ENCODE measurements around the gene CACNA2D1. TPM values are rescaled to one million over a fixed set of nuclear protein-coding genes. Genes with fewer than 3 reads are reported as not detected.

The CACNA2D1 gene
- total and polyA plus RNA-seq, 9 of the 15 experiments (the other 6 are each of a cell fraction or from before 2014, with no cell fraction given) = 0.49 TPM; not detected in 8

DNA sequence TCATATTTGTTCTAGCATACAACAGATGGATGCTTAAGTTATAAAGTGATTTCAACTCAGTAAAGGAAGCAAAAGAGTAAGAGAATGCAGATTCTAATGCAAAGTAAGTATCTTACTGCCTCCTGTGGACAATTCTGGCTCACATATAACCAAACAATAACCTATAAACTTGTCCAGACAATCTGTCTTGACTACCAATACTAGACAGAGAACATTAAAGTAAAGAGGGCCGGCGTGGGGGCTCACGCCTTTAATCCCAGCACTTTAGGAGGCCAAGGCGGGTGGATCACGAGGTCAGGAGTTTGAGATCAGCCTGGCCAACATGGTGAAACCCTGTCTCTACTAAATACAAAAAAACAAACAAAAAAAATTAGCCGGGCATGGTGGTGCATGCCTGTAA, 329.3 kb downstream of the CACNA2D1 start:
- no peak overlapping the region for H2AFZ ChIP-seq (ENCODE audit: low read depth, low read length)
- H3K4me2 ChIP-seq (ENCODE audit: insufficient read depth, low read length) = no peak overlapping the region
- TF ChIP-seq ZNF584 (CRISPR knock-in tag; IDR thresholded peaks at IDR 0.05; ENCODE audit: low read depth) (no peak), GABPB1 (CRISPR knock-in tag; IDR thresholded peaks at IDR 0.05) (no peak)
- H3K27ac ChIP-seq (ENCODE audit: extremely low read depth, low read depth, low read length) = no peak overlapping the region
- ChIA-PET POLR2A (no interaction called here), CTCF (ENCODE audit: low intra/inter-chr PET ratio) (no interaction called here)
- no peak overlapping the region for H3K4me3 ChIP-seq
- H3K4me1 ChIP-seq (replicated peaks in 1 of 2; ENCODE audit: control insufficient read depth in 2 of 2, insufficient read depth in 2 of 2, low read length in 2 of 2) = no peaks in the 10 kb centered on the region
- FAIRE-seq (no peak), DNase-seq (ENCODE audit: extremely low read depth in 1 of 4, low spot score in 3 of 4) (no peak), ATAC-seq (no peak)
- no peaks in the 10 kb centered on the region for H3K27me3 ChIP-seq (ENCODE audit: control insufficient read depth in 2 of 2, insufficient read depth in 2 of 2, low read length in 2 of 2)
- no peaks in the 10 kb centered on the region; the same call in 1 of the 2 replicates for H3K9me3 ChIP-seq (replicated peaks; ENCODE audit: control insufficient read depth, insufficient read depth, low read depth, low read length)
- no peak overlapping the region for H3K9ac ChIP-seq (ENCODE audit: insufficient read depth in 1 of 2, low read depth in 2 of 2, low read length in 2 of 2)
- in situ Hi-C loops (cut with MboI) (no loop called here), intact Hi-C loops (cut with micrococcal nuclease) (no loop called here)
- H3K9me1 ChIP-seq (ENCODE audit: control insufficient read depth, insufficient read depth, low read length) = no peaks in the 10 kb centered on the region
- no peaks in the 10 kb centered on the region for H4K20me1 ChIP-seq (replicated peaks; ENCODE audit: control insufficient read depth, insufficient read depth, low read length)
- no peaks in the 10 kb centered on the region for H3K36me3 ChIP-seq (ENCODE audit: control insufficient read depth, insufficient read depth, low read length)
- no TSS peak for BruUV-seq (replicated peaks)
- WGBS (ENCODE audit: insufficient coverage, low coverage, missing lambda C conversion rate) = 0% methylated on average over 6 of the region's 6 CpGs
- no peaks in the 10 kb centered on the region for H3K79me2 ChIP-seq (ENCODE audit: control insufficient read depth, insufficient read depth, low read length)

- no peak for FAIRE-seq
- POLR2A ChIA-PET = no interaction called here
- H2AFZ ChIP-seq (ENCODE audit: low read depth, low read length) = no peak overlapping the region
- H4K20me1 ChIP-seq (replicated peaks; ENCODE audit: control insufficient read depth, insufficient read depth, low read length) = no peaks in the 10 kb centered on the region
- in situ Hi-C loops (cut with MboI) = no loop called here
- no peaks in the 10 kb centered on the region for H3K4me1 ChIP-seq (replicated peaks in 1 of 2; ENCODE audit: control insufficient read depth in 2 of 2, insufficient read depth in 2 of 2, low read length in 2 of 2)
- DNase-seq (ENCODE audit: extremely low read depth in 1 of 4, low spot score in 3 of 4) = no peak
- H3K9me1 ChIP-seq (ENCODE audit: control insufficient read depth, insufficient read depth, low read length) = no peaks in the 10 kb centered on the region
- no peak overlapping the region for H3K4me3 ChIP-seq
- TF ChIP-seq, protein P1, sequence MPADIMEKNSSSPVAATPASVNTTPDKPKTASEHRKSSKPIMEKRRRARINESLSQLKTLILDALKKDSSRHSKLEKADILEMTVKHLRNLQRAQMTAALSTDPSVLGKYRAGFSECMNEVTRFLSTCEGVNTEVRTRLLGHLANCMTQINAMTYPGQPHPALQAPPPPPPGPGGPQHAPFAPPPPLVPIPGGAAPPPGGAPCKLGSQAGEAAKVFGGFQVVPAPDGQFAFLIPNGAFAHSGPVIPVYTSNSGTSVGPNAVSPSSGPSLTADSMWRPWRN (IDR thresholded peaks at IDR 0.05; ENCODE audit: low read depth) = no peak
- no peak for TF ChIP-seq CAMTA2 (CRISPR knock-in tag; conservative IDR thresholded peaks at IDR 0.05)
- H3K79me2 ChIP-seq (ENCODE audit: control insufficient read depth, insufficient read depth, low read length) = no peaks in the 10 kb centered on the region
- H3K4me2 ChIP-seq (ENCODE audit: insufficient read depth, low read length) = no peak overlapping the region
- H3K9ac ChIP-seq (ENCODE audit: insufficient read depth in 1 of 2, low read depth in 2 of 2, low read length in 2 of 2) = no peak overlapping the region
- intact Hi-C loops (cut with micrococcal nuclease) = no loop called here
- no peak overlapping the region for H3K27ac ChIP-seq (ENCODE audit: extremely low read depth, low read depth, low read length)
- CTCF ChIA-PET (ENCODE audit: low intra/inter-chr PET ratio) = no interaction called here
- WGBS (ENCODE audit: insufficient coverage, low coverage, missing lambda C conversion rate) = 0% methylated on average over 8 of the region's 8 CpGs
- no peaks in the 10 kb centered on the region; the same call in 1 of the 2 replicates for H3K9me3 ChIP-seq (replicated peaks; ENCODE audit: control insufficient read depth, insufficient read depth, low read depth, low read length)
- H3K36me3 ChIP-seq (ENCODE audit: control insufficient read depth, insufficient read depth, low read length) = no peaks in the 10 kb centered on the region
- no peaks in the 10 kb centered on the region for H3K27me3 ChIP-seq (ENCODE audit: control insufficient read depth in 2 of 2, insufficient read depth in 2 of 2, low read length in 2 of 2)
- BruUV-seq (replicated peaks) = no TSS peak
- ATAC-seq = no peak
These were observed 333.3 kb downstream of the CACNA2D1 start for GRCh38 chr7:82110146-82110840.

All from K562 (cell line).